Sigmoid colon (tissue), 7 donors: ENCODE data around the gene SGK2. TPM values are rescaled to one million over a fixed set of nuclear protein-coding genes. Genes with fewer than 3 reads are reported as not detected.
"Not testable (repeated sequence)": the region's sequence is repeated elsewhere in the genome, so short reads cannot be mapped to it uniquely, and the experiment has no call there.

Experiments
- DNase-seq: peaks from one replicate; pipeline ENCODE4 v3.0.0-alpha.2; 2019
- H3K27ac ChIP-seq, 4 donors: fragments of 200-600 bp; sonication (generic); one replicate each; pipeline ENCODE4 v1.5.1; 2016 to 2019; ENCODE audit warnings: mild to moderate bottlenecking in 1 of 4
- H3K27me3 ChIP-seq, 3 donors: fragments of 200-600 bp; sonication (generic); one replicate each; pipeline ENCODE4 v1.5.1; 2019; ENCODE audit warnings: mild to moderate bottlenecking in 1 of 3
- H3K36me3 ChIP-seq, 4 donors: fragments of 200-600 bp; sonication (generic); one replicate each; pipeline ENCODE4 v1.5.1; 2016 to 2019
- H3K4me1 ChIP-seq, 4 donors: fragments of 200-600 bp; sonication (generic); one replicate each; pipeline ENCODE4 v1.5.1; 2017 to 2019
- H3K4me3 ChIP-seq, 4 donors: fragments of 200-600 bp; sonication (generic); one replicate each; pipeline ENCODE4 v1.5.1; 2017 to 2019; ENCODE audit warnings: mild to moderate bottlenecking in 2 of 4, moderate library complexity in 1 of 4
- H3K9me3 ChIP-seq, 4 donors: fragments of 200-600 bp in 3 of 4; sonication (generic) in 3 of 4; one replicate each; pipeline versions ENCODE4 v1.5.1 to v1.6.1; 2013 to 2019
- EP300 ChIP-seq, 4 donors: sonication (generic); formaldehyde crosslinking; IDR thresholded peaks; one replicate each; pipeline ENCODE4 v1.6.1; 2017; ENCODE audit warnings: antibody characterized with exemption in 4 of 4
- POLR2A ChIP-seq, 2 donors: fragments of 450-650 bp; IDR thresholded peaks; one replicate each; pipeline ENCODE4 v1.6.1; 2016; ENCODE audit warnings: antibody characterized with exemption in 2 of 2, mild to moderate bottlenecking in 2 of 2, moderate library complexity in 2 of 2
- POLR2AphosphoS5 ChIP-seq, 4 donors: sonication (generic); formaldehyde crosslinking; IDR thresholded peaks; one replicate each; pipeline ENCODE4 v1.6.1; 2017; ENCODE audit warnings: antibody characterized with exemption in 4 of 4
- WGBS, 2 donors: extraction: QIAGEN DNeasy Blood & Tissue Kit; methylation state at CpG; one replicate each; pipeline ENCODE4 v1.1.7; 2013; 5-methylcytosine and 5-hydroxymethylcytosine counted together
- intact Hi-C: fragments of 100-400 bp; cut with DNase I; formaldehyde crosslinking; loops from one replicate; pipeline ENCODE4 v1.15.1; 2023
- polyA plus RNA-seq, 3 donors: library from polyadenylated mRNA; stranded (reverse); fragments of 200-250 nt; gene quantifications; one replicate each; pipeline ENCODE4 v1.2.3, GENCODE V29; 2013
- total RNA-seq, 4 donors: library from RNA; depleted of rRNA; stranded (reverse); fragments of >200 nt; gene quantifications; one replicate each; pipeline ENCODE4 v1.1.0, GENCODE V29; 2016
- TF ChIP-seq, protein P1 (sequence below), 4 experiments: fragments of 450-650 bp in 3 of 4; fragments of 200-600 bp in 1 of 4; IDR thresholded peaks; one replicate each; pipeline ENCODE4 v1.5.1; 2016 to 2019; ENCODE audit warnings: antibody characterized with exemption in 4 of 4, mild to moderate bottlenecking in 3 of 4, moderate library complexity in 2 of 4
- donor health status: healthy with polysubstance abuse.
- donor health status: Bipolar disorder and iron deficiency.
- donor health status: healthy.

The SGK2 gene
- total and polyA plus RNA-seq, 7 donors, result 0.66 to 114 (median 27.3) TPM; not detected in 1

DNA sequence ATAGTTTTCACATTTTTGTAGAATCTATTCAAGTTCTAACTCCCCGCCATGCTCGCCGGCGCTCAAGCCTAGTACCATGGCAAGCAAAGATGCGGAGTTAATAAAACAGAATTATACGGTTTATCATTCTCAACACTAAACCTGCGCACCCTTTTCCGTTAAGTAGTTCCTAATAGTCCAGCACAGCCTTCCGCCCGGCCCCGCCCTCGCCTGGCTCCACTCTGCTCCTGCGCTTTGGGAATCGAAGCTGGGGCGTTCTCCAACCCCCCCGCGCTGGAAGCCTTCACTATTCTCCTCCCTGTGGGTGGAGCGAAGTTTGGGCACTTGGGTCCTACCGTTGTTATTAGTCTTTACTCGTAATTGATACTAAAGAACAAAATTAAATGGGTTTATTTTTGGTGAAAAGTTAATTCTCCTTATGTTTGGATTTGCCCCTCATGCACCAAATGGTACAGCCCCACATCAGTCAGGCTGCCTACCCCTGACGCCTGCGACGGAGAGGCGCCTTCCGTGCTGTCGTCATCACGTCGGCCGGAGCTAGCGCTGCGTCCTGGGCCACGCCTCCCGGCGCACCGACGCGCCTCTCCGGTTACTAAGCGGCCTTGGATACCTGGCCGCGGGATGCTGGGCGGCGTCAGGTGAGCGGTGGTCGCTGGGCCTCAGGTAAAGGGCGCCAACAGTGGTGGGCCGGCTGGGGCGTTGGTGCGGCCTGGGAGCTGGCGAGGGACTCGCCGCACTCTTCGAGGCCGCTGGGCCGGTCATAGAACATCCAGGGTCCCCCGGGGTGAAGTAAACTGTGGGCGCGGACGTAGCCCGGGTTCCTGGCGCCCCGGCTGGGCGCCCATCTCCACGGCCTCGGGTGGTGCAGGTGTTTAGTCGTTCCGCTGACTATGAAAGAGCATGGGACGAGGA lies 31.8 kb downstream of the SGK2 start, which contains the start of gene IFT52:
Gene IFT52 (plus strand): TSS at position 546 of the 912 bp plus-strand sequence. CDS start 3,762 bp downstream, outside the sequence.
- Histone ChIP-seq H3K4me3 (peak within 1 kb of the TSS; percentile 67 to 82 (median 76)), H3K9me3 (no peaks in the 10 kb centered on the region), H3K4me1 (peaks cover 0 to 22% (median 18%) of the 10 kb centered on the region in 4 donors), H3K36me3 (peaks cover 0 to 10% (median 2%) of the 10 kb centered on the region in 4 donors), H3K27me3 (no peaks in the 10 kb centered on the region), H3K27ac (peak within 1 kb of the TSS; percentile 76 to 90 (median 82))
- TF ChIP-seq POLR2A (IDR thresholded peaks at IDR 0.05) (peak in 1 of 2 donors; percentile 24), POLR2AphosphoS5 (IDR thresholded peaks at IDR 0.05) (peak; percentile 61 to 77 (median 68)), EP300 (IDR thresholded peaks at IDR 0.05) (peak in 1 of 4 donors; percentile 37)
- TF ChIP-seq, protein P1, sequence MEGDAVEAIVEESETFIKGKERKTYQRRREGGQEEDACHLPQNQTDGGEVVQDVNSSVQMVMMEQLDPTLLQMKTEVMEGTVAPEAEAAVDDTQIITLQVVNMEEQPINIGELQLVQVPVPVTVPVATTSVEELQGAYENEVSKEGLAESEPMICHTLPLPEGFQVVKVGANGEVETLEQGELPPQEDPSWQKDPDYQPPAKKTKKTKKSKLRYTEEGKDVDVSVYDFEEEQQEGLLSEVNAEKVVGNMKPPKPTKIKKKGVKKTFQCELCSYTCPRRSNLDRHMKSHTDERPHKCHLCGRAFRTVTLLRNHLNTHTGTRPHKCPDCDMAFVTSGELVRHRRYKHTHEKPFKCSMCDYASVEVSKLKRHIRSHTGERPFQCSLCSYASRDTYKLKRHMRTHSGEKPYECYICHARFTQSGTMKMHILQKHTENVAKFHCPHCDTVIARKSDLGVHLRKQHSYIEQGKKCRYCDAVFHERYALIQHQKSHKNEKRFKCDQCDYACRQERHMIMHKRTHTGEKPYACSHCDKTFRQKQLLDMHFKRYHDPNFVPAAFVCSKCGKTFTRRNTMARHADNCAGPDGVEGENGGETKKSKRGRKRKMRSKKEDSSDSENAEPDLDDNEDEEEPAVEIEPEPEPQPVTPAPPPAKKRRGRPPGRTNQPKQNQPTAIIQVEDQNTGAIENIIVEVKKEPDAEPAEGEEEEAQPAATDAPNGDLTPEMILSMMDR (IDR thresholded peaks at IDR 0.05), result no peak
- intact Hi-C loops, result loop anchor here (2.0 kb wide), 2 partner anchors 52 to 132 kb away; no protein-coding TSS in a partner anchor
- 0% methylated on average over 68 of the region's 68 CpGs for WGBS, 2 donors
- peak; percentile 97 for DNase-seq

DNA sequence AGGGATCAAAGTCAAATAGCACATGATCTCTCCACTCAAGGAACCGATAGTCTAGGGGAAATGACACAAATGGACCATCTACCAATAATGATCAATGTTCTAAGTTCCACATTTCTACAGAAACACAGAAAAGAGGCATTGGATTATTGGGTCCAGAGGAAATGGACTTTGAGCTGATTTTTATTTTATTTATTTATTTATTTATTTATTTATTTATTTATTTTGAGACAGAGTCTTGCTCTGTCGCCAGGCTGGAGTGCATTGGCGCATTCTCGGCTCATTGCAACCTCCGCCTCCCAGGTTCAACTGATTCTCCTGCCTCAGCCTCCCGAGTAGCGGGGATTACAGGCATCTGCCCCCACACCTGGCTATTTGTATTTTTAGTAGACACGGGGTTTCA lies 43.1 kb downstream of the SGK2 start:
- H3K27me3 ChIP-seq, H3K4me3 ChIP-seq, H3K9me3 ChIP-seq, DNase-seq, intact Hi-C loops, H3K27ac ChIP-seq, H3K4me1 ChIP-seq: not testable (repeated sequence)
- H3K36me3 ChIP-seq, result peaks cover 5 to 68% (median 35%) of the 10 kb centered on the region in 4 donors
- WGBS, 2 donors, result 87 to 91% methylated on average over 8 of the region's 8 CpGs

DNA sequence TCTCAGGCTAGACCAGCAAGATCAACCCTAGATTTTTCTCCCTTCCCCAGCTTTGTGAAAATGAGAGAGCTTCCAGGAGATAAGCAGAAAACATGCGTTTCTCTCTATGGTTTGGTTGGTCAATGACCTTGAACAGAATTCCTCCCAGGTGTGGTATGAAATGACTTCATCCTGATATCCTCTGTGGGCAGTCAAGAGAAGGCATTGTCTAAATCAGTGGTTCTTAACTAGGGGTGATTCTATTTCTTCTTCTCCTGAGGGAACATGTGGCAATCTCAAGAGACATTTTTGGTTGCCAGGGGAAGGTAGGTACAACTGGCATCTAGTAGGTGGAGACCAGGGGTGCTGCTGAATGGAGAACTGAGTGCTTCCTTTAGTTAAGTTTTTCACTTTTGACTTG lies 44.3 kb downstream of the SGK2 start:
- Histone ChIP-seq H3K36me3 (peaks cover 5 to 61% (median 31%) of the 10 kb centered on the region in 4 donors), H3K9me3 (no peaks in the 10 kb centered on the region), H3K4me1 (no peaks in the 10 kb centered on the region), H3K27ac (no peak overlapping the region), H3K4me3 (no peak overlapping the region), H3K27me3 (no peaks in the 10 kb centered on the region)
- DNase-seq, result no peak
- no peak for TF ChIP-seq POLR2AphosphoS5 (IDR thresholded peaks at IDR 0.05)
- TF ChIP-seq, protein P1 (IDR thresholded peaks at IDR 0.05), result no peak
- TF ChIP-seq EP300 (IDR thresholded peaks at IDR 0.05), result no peak
- no peak for TF ChIP-seq POLR2A (IDR thresholded peaks at IDR 0.05)
- intact Hi-C loops, result no loop called here
- 74 to 88% methylated on average over 1 of the region's 1 CpG for WGBS, 2 donors

DNA sequence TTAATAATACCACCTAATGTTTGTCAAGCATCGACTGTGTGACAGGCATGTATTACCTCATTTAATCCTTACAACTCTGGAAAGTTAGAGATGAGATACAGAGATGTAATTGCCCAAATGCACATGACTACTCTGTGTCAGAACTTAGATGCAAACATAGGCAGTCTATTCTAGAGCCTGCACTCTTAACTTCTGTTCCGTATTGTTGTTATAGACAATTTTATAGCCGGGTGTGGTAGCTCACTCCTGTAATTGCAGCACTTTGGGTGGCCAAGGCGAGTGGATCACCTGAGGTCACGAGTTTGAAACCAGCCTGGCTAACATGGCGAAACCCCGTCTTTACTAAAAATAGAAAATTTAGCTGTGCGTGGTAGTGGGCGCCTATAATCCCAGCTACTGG lies 46.9 kb downstream of the SGK2 start:
- H3K4me1 ChIP-seq, result no peaks in the 10 kb centered on the region
- 53 to 84% methylated on average over 9 of the region's 9 CpGs for WGBS, 2 donors
- H3K4me3 ChIP-seq, result no peak overlapping the region
- intact Hi-C loops, result no loop called here
- no peaks in the 10 kb centered on the region for H3K9me3 ChIP-seq
- TF ChIP-seq POLR2AphosphoS5 (IDR thresholded peaks at IDR 0.05) (no peak), POLR2A (IDR thresholded peaks at IDR 0.05) (no peak), EP300 (IDR thresholded peaks at IDR 0.05) (no peak)
- TF ChIP-seq, protein P1 (IDR thresholded peaks at IDR 0.05), result no peak
- H3K27ac ChIP-seq, result no peak overlapping the region
- peaks cover 5 to 46% (median 22%) of the 10 kb centered on the region in 4 donors for H3K36me3 ChIP-seq
- no peaks in the 10 kb centered on the region for H3K27me3 ChIP-seq
- DNase-seq, result no peak

GRCh38 chr20:43607278-43607677 lies 48.5 kb downstream of the SGK2 start:
- intact Hi-C loops, H3K27ac ChIP-seq, DNase-seq, H3K9me3 ChIP-seq, H3K4me3 ChIP-seq, H3K27me3 ChIP-seq, H3K4me1 ChIP-seq: not testable (repeated sequence)
- 96 to 99% methylated on average over 30 of the region's 30 CpGs for WGBS, 2 donors
- H3K36me3 ChIP-seq, result peaks cover 5 to 55% (median 22%) of the 10 kb centered on the region in 4 donors
